ENCODE data around the gene ATP8A2.
A peak's percentile ranks its signal among the peaks of the same experiment; 100 is the strongest.

ATP8A2 gene

GRCh38 chr13:25766576-25766975 is 394.8 kb downstream of the ATP8A2 start:
- H3K14ac ChIP-seq (ENCODE audit: low read length in 2 of 2) = no peak overlapping the region
- no peak overlapping the region for H4K8ac ChIP-seq (ENCODE audit: low read length)
- H3K18ac ChIP-seq (ENCODE audit: low read depth in 1 of 2, low read length in 2 of 2) = no peak overlapping the region
- no peaks in the 10 kb centered on the region for H3K9me3 ChIP-seq (ENCODE audit: control insufficient read depth, low read length)
- H2BK120ac ChIP-seq (ENCODE audit: low read depth, low read length) = no peak overlapping the region
- H2AFZ ChIP-seq (ENCODE audit: low read depth, low read length) = no peak overlapping the region
- H2BK12ac ChIP-seq (ENCODE audit: low read length in 2 of 2) = no peak overlapping the region
- peaks cover 0 to 17% of the 10 kb centered on the region in 2 experiments for H3K27me3 ChIP-seq (ENCODE audit: control insufficient read depth in 1 of 2, insufficient read depth in 1 of 2, low read length in 2 of 2)
- H3K4me2 ChIP-seq (ENCODE audit: low read length, poor library complexity, severe bottlenecking) = no peak overlapping the region
- H2BK5ac ChIP-seq (ENCODE audit: low read depth, low read length, poor library complexity, severe bottlenecking) = no peak overlapping the region
- no peak overlapping the region for H3K4me3 ChIP-seq (ENCODE audit: insufficient read depth in 1 of 2, low read depth in 1 of 2, low read length in 2 of 2)
- H2AK5ac ChIP-seq (ENCODE audit: low read length, severe bottlenecking) = no peak overlapping the region
- H4K91ac ChIP-seq (ENCODE audit: low read length) = no peak overlapping the region
- H3K36me3 ChIP-seq (ENCODE audit: control insufficient read depth in 1 of 2, insufficient read depth in 2 of 2, low read depth in 1 of 2, low read length in 2 of 2) = peaks cover 0 to 6% of the 10 kb centered on the region in 2 experiments
- H2BK15ac ChIP-seq (ENCODE audit: low read depth, poor library complexity, severe bottlenecking) = no peak overlapping the region
- no peak overlapping the region for H3K9ac ChIP-seq (ENCODE audit: low read length)
- no peak overlapping the region for H3K27ac ChIP-seq (ENCODE audit: low read length, poor library complexity, severe bottlenecking)
- WGBS = 100% methylated on average over 1 of the region's 3 CpGs
- no peak overlapping the region for H3K4ac ChIP-seq (ENCODE audit: low read depth in 1 of 2, low read length in 2 of 2)
- peaks cover 2% of the 10 kb centered on the region for H3K79me1 ChIP-seq (replicated peaks; ENCODE audit: low read length, poor library complexity, severe bottlenecking)
- DNase-seq = no peak
- H3K23ac ChIP-seq (ENCODE audit: low read length in 2 of 2) = no peak overlapping the region
- peaks cover 13% of the 10 kb centered on the region for H3K4me1 ChIP-seq (ENCODE audit: control insufficient read depth, insufficient read depth, low read depth, low read length)

- H3K4me2 ChIP-seq (ENCODE audit: low read length, poor library complexity, severe bottlenecking) = no peak overlapping the region
- H3K27ac ChIP-seq (ENCODE audit: low read length, poor library complexity, severe bottlenecking) = no peak overlapping the region
- no peak overlapping the region for H2BK15ac ChIP-seq (ENCODE audit: low read depth, poor library complexity, severe bottlenecking)
- H2BK12ac ChIP-seq (ENCODE audit: low read length in 2 of 2) = no peak overlapping the region
- no peaks in the 10 kb centered on the region for H3K9me3 ChIP-seq (ENCODE audit: control insufficient read depth, low read length)
- peaks cover 0 to 22% of the 10 kb centered on the region in 2 experiments for H3K27me3 ChIP-seq (ENCODE audit: control insufficient read depth in 1 of 2, insufficient read depth in 1 of 2, low read length in 2 of 2)
- no peak overlapping the region for H3K4ac ChIP-seq (ENCODE audit: low read depth in 1 of 2, low read length in 2 of 2)
- no peak overlapping the region for H3K9ac ChIP-seq (ENCODE audit: low read length)
- no peak overlapping the region for H4K8ac ChIP-seq (ENCODE audit: low read length)
- H3K36me3 ChIP-seq (ENCODE audit: control insufficient read depth in 1 of 2, insufficient read depth in 2 of 2, low read depth in 1 of 2, low read length in 2 of 2) = peaks cover 0 to 6% of the 10 kb centered on the region in 2 experiments
- peaks cover 14% of the 10 kb centered on the region for H3K4me1 ChIP-seq (ENCODE audit: control insufficient read depth, insufficient read depth, low read depth, low read length)
- H4K91ac ChIP-seq (ENCODE audit: low read length) = no peak overlapping the region
- H3K4me3 ChIP-seq (ENCODE audit: insufficient read depth in 1 of 2, low read depth in 1 of 2, low read length in 2 of 2) = no peak overlapping the region
- H2BK120ac ChIP-seq (ENCODE audit: low read depth, low read length) = no peak overlapping the region
- no peak overlapping the region for H3K18ac ChIP-seq (ENCODE audit: low read depth in 1 of 2, low read length in 2 of 2)
- peaks cover 2% of the 10 kb centered on the region for H3K79me1 ChIP-seq (replicated peaks; ENCODE audit: low read length, poor library complexity, severe bottlenecking)
- no peak overlapping the region for H2AFZ ChIP-seq (ENCODE audit: low read depth, low read length)
- H2BK5ac ChIP-seq (ENCODE audit: low read depth, low read length, poor library complexity, severe bottlenecking) = no peak overlapping the region
- H3K23ac ChIP-seq (ENCODE audit: low read length in 2 of 2) = no peak overlapping the region
- no peak for DNase-seq
- 75% methylated on average over 1 of the region's 1 CpG for WGBS
- no peak overlapping the region for H2AK5ac ChIP-seq (ENCODE audit: low read length, severe bottlenecking)
- no peak overlapping the region for H3K14ac ChIP-seq (ENCODE audit: low read length in 2 of 2)
These were observed 395.2 kb downstream of the ATP8A2 start for GRCh38 chr13:25766991-25767390.

GRCh38 chr13:25768376-25768775 is 396.6 kb downstream of the ATP8A2 start:
- H3K36me3 ChIP-seq (ENCODE audit: control insufficient read depth in 1 of 2, insufficient read depth in 2 of 2, low read depth in 1 of 2, low read length in 2 of 2) = peaks cover 0 to 6% of the 10 kb centered on the region in 2 experiments
- H3K4me1 ChIP-seq (ENCODE audit: control insufficient read depth, insufficient read depth, low read depth, low read length) = peaks cover 18% of the 10 kb centered on the region
- H3K4me3 ChIP-seq (ENCODE audit: insufficient read depth in 1 of 2, low read depth in 1 of 2, low read length in 2 of 2) = no peak overlapping the region
- no peak overlapping the region for H3K14ac ChIP-seq (ENCODE audit: low read length in 2 of 2)
- H2BK15ac ChIP-seq (ENCODE audit: low read depth, poor library complexity, severe bottlenecking) = no peak overlapping the region
- H3K4ac ChIP-seq (ENCODE audit: low read depth in 1 of 2, low read length in 2 of 2) = no peak overlapping the region
- H4K91ac ChIP-seq (ENCODE audit: low read length) = no peak overlapping the region
- no peak overlapping the region for H3K4me2 ChIP-seq (ENCODE audit: low read length, poor library complexity, severe bottlenecking)
- H4K8ac ChIP-seq (ENCODE audit: low read length) = no peak overlapping the region
- DNase-seq = no peak
- peak overlapping the region; percentile 84 for H2AK5ac ChIP-seq (ENCODE audit: low read length, severe bottlenecking)
- H3K9me3 ChIP-seq (ENCODE audit: control insufficient read depth, low read length) = no peaks in the 10 kb centered on the region
- peaks cover 0 to 22% of the 10 kb centered on the region in 2 experiments for H3K27me3 ChIP-seq (ENCODE audit: control insufficient read depth in 1 of 2, insufficient read depth in 1 of 2, low read length in 2 of 2)
- no peak overlapping the region for H3K23ac ChIP-seq (ENCODE audit: low read length in 2 of 2)
- no peak overlapping the region for H3K18ac ChIP-seq (ENCODE audit: low read depth in 1 of 2, low read length in 2 of 2)
- no peak overlapping the region for H2BK120ac ChIP-seq (ENCODE audit: low read depth, low read length)
- no peak overlapping the region for H2BK5ac ChIP-seq (ENCODE audit: low read depth, low read length, poor library complexity, severe bottlenecking)
- H3K79me1 ChIP-seq (replicated peaks; ENCODE audit: low read length, poor library complexity, severe bottlenecking) = peaks cover 2% of the 10 kb centered on the region
- 82% methylated on average over 3 of the region's 4 CpGs for WGBS
- H3K9ac ChIP-seq (ENCODE audit: low read length) = no peak overlapping the region
- H3K27ac ChIP-seq (ENCODE audit: low read length, poor library complexity, severe bottlenecking) = no peak overlapping the region
- no peak overlapping the region for H2BK12ac ChIP-seq (ENCODE audit: low read length in 2 of 2)
- no peak overlapping the region for H2AFZ ChIP-seq (ENCODE audit: low read depth, low read length)

GRCh38 chr13:25768838-25769237 is 397.1 kb downstream of the ATP8A2 start:
- no peak overlapping the region for H3K14ac ChIP-seq (ENCODE audit: low read length in 2 of 2)
- H3K4me3 ChIP-seq (ENCODE audit: insufficient read depth in 1 of 2, low read depth in 1 of 2, low read length in 2 of 2) = no peak overlapping the region
- DNase-seq = peak; percentile 18
- H3K4me2 ChIP-seq (ENCODE audit: low read length, poor library complexity, severe bottlenecking) = no peak overlapping the region
- no peak overlapping the region for H2BK5ac ChIP-seq (ENCODE audit: low read depth, low read length, poor library complexity, severe bottlenecking)
- peaks cover 0 to 6% of the 10 kb centered on the region in 2 experiments for H3K36me3 ChIP-seq (ENCODE audit: control insufficient read depth in 1 of 2, insufficient read depth in 2 of 2, low read depth in 1 of 2, low read length in 2 of 2)
- no peak overlapping the region for H4K8ac ChIP-seq (ENCODE audit: low read length)
- H3K27ac ChIP-seq (ENCODE audit: low read length, poor library complexity, severe bottlenecking) = no peak overlapping the region
- no peak overlapping the region for H3K9ac ChIP-seq (ENCODE audit: low read length)
- peaks cover 2% of the 10 kb centered on the region for H3K79me1 ChIP-seq (replicated peaks; ENCODE audit: low read length, poor library complexity, severe bottlenecking)
- H2BK120ac ChIP-seq (ENCODE audit: low read depth, low read length) = no peak overlapping the region
- peaks cover 0 to 22% of the 10 kb centered on the region in 2 experiments for H3K27me3 ChIP-seq (ENCODE audit: control insufficient read depth in 1 of 2, insufficient read depth in 1 of 2, low read length in 2 of 2)
- H3K4me1 ChIP-seq (ENCODE audit: control insufficient read depth, insufficient read depth, low read depth, low read length) = peaks cover 18% of the 10 kb centered on the region
- H2BK12ac ChIP-seq (ENCODE audit: low read length in 2 of 2) = no peak overlapping the region
- H4K91ac ChIP-seq (ENCODE audit: low read length) = no peak overlapping the region
- 87% methylated on average over 13 of the region's 13 CpGs for WGBS
- no peak overlapping the region for H2AK5ac ChIP-seq (ENCODE audit: low read length, severe bottlenecking)
- no peak overlapping the region for H3K23ac ChIP-seq (ENCODE audit: low read length in 2 of 2)
- H3K4ac ChIP-seq (ENCODE audit: low read depth in 1 of 2, low read length in 2 of 2) = no peak overlapping the region
- no peak overlapping the region for H2AFZ ChIP-seq (ENCODE audit: low read depth, low read length)
- no peak overlapping the region for H2BK15ac ChIP-seq (ENCODE audit: low read depth, poor library complexity, severe bottlenecking)
- no peaks in the 10 kb centered on the region for H3K9me3 ChIP-seq (ENCODE audit: control insufficient read depth, low read length)
- peak overlapping the region in 1 of 2 experiments; percentile 13 for H3K18ac ChIP-seq (ENCODE audit: low read depth in 1 of 2, low read length in 2 of 2)
